WTC11 (cell line): ENCODE data around the gene CDSN.
"Not testable (repeated sequence)": the region's sequence is repeated elsewhere in the genome, so short reads cannot be mapped to it uniquely, and the experiment has no call there.

Experiments
- NFE2L1 ChIP-seq: sonication (generic); formaldehyde crosslinking; IDR thresholded peaks from 2 replicates; pipeline ENCODE4 v1.8.1; 2023; ENCODE audit warnings: missing genetic modification reagents
- NR3C1 ChIP-seq: sonication (generic); formaldehyde crosslinking; conservative IDR thresholded peaks from 2 replicates; pipeline ENCODE4 v1.8.1; 2023; ENCODE audit warnings: low read depth, mild to moderate bottlenecking, missing genetic modification reagents
- TF ChIP-seq, protein P1 (sequence below): fragments of 200-600 bp; IDR thresholded peaks from 2 replicates; pipeline ENCODE4 v1.8.0; 2022; ENCODE audit warnings: antibody characterized with exemption
- TF ChIP-seq, protein P2 (sequence below): fragments of 250-450 bp; sonication (Bioruptor Pico); IDR thresholded peaks from 2 replicates; pipeline ENCODE4 v1.9.0; 2021; ENCODE audit warnings: mild to moderate bottlenecking
- TF ChIP-seq, protein P3 (sequence below): sonication (generic); formaldehyde crosslinking; IDR thresholded peaks from 2 replicates; pipeline ENCODE4 v1.8.0; 2023; ENCODE audit warnings: missing genetic modification reagents
- TF ChIP-seq, protein P4 (sequence below): sonication (generic); formaldehyde crosslinking; IDR thresholded peaks from 2 replicates; pipeline ENCODE4 v1.8.1; 2022; ENCODE audit warnings: low read depth, missing genetic modification reagents, borderline replicate concordance
- TF ChIP-seq, protein P5 (sequence below): sonication (generic); formaldehyde crosslinking; IDR thresholded peaks from 2 replicates; pipeline ENCODE4 v1.8.1; 2023; ENCODE audit warnings: mild to moderate bottlenecking, missing genetic modification reagents, moderate library complexity
- TF ChIP-seq, protein P6 (sequence below): sonication (generic); formaldehyde crosslinking; conservative IDR thresholded peaks from 2 replicates; pipeline ENCODE4 v1.8.1; 2022; ENCODE audit warnings: mild to moderate bottlenecking, missing genetic modification reagents

DNA sequence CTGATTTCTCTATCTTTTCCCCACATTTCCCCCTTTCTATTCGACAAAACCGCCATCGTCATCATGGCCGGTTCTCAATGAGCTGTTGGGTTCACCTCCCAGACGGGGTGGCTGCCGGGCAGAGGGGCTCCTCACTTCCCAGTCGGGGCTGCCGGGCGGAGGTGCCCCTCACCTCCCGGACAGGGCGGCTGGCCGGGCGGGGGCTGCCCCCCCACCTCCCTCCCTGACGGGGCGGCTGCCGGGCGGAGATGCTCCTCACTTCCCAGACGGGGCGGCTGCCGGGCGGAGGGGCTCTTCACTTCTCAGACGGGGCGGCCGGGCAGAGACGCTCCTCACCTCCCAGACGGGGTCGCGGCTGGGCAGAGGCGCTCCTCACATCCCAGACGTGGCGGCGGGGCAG is 53.2 kb downstream of the CDSN start:
- TF ChIP-seq NR3C1, NFE2L1 (CRISPR knock-in tag): not testable (repeated sequence)
- TF ChIP-seq, protein P1, sequence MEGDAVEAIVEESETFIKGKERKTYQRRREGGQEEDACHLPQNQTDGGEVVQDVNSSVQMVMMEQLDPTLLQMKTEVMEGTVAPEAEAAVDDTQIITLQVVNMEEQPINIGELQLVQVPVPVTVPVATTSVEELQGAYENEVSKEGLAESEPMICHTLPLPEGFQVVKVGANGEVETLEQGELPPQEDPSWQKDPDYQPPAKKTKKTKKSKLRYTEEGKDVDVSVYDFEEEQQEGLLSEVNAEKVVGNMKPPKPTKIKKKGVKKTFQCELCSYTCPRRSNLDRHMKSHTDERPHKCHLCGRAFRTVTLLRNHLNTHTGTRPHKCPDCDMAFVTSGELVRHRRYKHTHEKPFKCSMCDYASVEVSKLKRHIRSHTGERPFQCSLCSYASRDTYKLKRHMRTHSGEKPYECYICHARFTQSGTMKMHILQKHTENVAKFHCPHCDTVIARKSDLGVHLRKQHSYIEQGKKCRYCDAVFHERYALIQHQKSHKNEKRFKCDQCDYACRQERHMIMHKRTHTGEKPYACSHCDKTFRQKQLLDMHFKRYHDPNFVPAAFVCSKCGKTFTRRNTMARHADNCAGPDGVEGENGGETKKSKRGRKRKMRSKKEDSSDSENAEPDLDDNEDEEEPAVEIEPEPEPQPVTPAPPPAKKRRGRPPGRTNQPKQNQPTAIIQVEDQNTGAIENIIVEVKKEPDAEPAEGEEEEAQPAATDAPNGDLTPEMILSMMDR = not testable (repeated sequence)
- TF ChIP-seq, protein P2, sequence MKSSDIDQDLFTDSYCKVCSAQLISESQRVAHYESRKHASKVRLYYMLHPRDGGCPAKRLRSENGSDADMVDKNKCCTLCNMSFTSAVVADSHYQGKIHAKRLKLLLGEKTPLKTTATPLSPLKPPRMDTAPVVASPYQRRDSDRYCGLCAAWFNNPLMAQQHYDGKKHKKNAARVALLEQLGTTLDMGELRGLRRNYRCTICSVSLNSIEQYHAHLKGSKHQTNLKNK = not testable (repeated sequence)
- TF ChIP-seq, protein P3, sequence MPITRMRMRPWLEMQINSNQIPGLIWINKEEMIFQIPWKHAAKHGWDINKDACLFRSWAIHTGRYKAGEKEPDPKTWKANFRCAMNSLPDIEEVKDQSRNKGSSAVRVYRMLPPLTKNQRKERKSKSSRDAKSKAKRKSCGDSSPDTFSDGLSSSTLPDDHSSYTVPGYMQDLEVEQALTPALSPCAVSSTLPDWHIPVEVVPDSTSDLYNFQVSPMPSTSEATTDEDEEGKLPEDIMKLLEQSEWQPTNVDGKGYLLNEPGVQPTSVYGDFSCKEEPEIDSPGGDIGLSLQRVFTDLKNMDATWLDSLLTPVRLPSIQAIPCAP (CRISPR knock-in tag) = not testable (repeated sequence)
- TF ChIP-seq, protein P4, sequence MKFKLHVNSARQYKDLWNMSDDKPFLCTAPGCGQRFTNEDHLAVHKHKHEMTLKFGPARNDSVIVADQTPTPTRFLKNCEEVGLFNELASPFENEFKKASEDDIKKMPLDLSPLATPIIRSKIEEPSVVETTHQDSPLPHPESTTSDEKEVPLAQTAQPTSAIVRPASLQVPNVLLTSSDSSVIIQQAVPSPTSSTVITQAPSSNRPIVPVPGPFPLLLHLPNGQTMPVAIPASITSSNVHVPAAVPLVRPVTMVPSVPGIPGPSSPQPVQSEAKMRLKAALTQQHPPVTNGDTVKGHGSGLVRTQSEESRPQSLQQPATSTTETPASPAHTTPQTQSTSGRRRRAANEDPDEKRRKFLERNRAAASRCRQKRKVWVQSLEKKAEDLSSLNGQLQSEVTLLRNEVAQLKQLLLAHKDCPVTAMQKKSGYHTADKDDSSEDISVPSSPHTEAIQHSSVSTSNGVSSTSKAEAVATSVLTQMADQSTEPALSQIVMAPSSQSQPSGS = not testable (repeated sequence)
- TF ChIP-seq, protein P5, sequence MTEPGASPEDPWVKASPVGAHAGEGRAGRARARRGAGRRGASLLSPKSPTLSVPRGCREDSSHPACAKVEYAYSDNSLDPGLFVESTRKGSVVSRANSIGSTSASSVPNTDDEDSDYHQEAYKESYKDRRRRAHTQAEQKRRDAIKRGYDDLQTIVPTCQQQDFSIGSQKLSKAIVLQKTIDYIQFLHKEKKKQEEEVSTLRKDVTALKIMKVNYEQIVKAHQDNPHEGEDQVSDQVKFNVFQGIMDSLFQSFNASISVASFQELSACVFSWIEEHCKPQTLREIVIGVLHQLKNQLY = not testable (repeated sequence)
- TF ChIP-seq, protein P6, sequence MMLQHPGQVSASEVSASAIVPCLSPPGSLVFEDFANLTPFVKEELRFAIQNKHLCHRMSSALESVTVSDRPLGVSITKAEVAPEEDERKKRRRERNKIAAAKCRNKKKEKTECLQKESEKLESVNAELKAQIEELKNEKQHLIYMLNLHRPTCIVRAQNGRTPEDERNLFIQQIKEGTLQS = not testable (repeated sequence)
